ENCODE results near the gene HOXD10. TPM values are rescaled to one million over a fixed set of nuclear protein-coding genes. Genes with fewer than 3 reads are reported as not detected.

HOXD10 gene
- total RNA-seq (2012; rRNA removed), result 0.22 and 0.25 TPM in 2 replicates

- Histone ChIP-seq H3K9ac (ENCODE audit: low read depth, low read length) (no peak within 1 kb of the TSS), H3K9me3 (replicated peaks; ENCODE audit: low read length) (peaks cover 5% of the 10 kb centered on the region), H3K27me3 (ENCODE audit: control insufficient read depth, insufficient read depth, low read length) (peaks cover 98% of the 10 kb centered on the region), H3K4me2 (ENCODE audit: low read length) (peak within 1 kb of the TSS; percentile 53), H3K36me3 (ENCODE audit: insufficient read depth, low read length) (no peaks in the 10 kb centered on the region), H3K4me1 (ENCODE audit: control insufficient read depth, insufficient read depth, low read length) (no peaks in the 10 kb centered on the region), H3K4me3 (ENCODE audit: low read length) (peak within 1 kb of the TSS; percentile 40)
Measured at GRCh38 chr2:176115883-176116813, at the start of gene HOXD10. TSS of gene HOXD10 (plus strand) at chr2:176116778. CDS start at chr2:176116834, 56 bp downstream.

- Histone ChIP-seq H3K4me3 (ENCODE audit: low read length) (peak overlapping the region; percentile 63), H3K27me3 (ENCODE audit: control insufficient read depth, insufficient read depth, low read length) (peaks cover 95% of the 10 kb centered on the region), H3K4me2 (ENCODE audit: low read length) (peak overlapping the region; percentile 78), H3K9me3 (replicated peaks; ENCODE audit: low read length) (peaks cover 3% of the 10 kb centered on the region), H3K36me3 (ENCODE audit: insufficient read depth, low read length) (no peaks in the 10 kb centered on the region), H3K4me1 (ENCODE audit: control insufficient read depth, insufficient read depth, low read length) (peaks cover 18% of the 10 kb centered on the region), H3K9ac (ENCODE audit: low read depth, low read length) (no peak overlapping the region)
Measured at GRCh38 chr2:176067589-176068418, 48.8 kb upstream of the HOXD10 start.

GRCh38 chr2:176068419-176068832 is 48.2 kb upstream of the HOXD10 start:
- peaks cover 95% of the 10 kb centered on the region for H3K27me3 ChIP-seq (ENCODE audit: control insufficient read depth, insufficient read depth, low read length)

GRCh38 chr2:176071330-176072291 is 45.0 kb upstream of the HOXD10 start:
- H3K27me3 ChIP-seq (ENCODE audit: control insufficient read depth, insufficient read depth, low read length), result peaks cover 99% of the 10 kb centered on the region
- H3K36me3 ChIP-seq (ENCODE audit: insufficient read depth, low read length), result no peaks in the 10 kb centered on the region
- no peak overlapping the region for H3K4me3 ChIP-seq (ENCODE audit: low read length)
- no peak overlapping the region for H3K4me2 ChIP-seq (ENCODE audit: low read length)
- no peak overlapping the region for H3K9ac ChIP-seq (ENCODE audit: low read depth, low read length)
- H3K9me3 ChIP-seq (replicated peaks; ENCODE audit: low read length), result peaks cover 3% of the 10 kb centered on the region
- H3K4me1 ChIP-seq (ENCODE audit: control insufficient read depth, insufficient read depth, low read length), result peaks cover 18% of the 10 kb centered on the region

More at GRCh38 chr2:176068419-176068832, 48.2 kb upstream of the HOXD10 start:
- H3K36me3 ChIP-seq (ENCODE audit: insufficient read depth, low read length), result no peaks in the 10 kb centered on the region
- H3K4me1 ChIP-seq (ENCODE audit: control insufficient read depth, insufficient read depth, low read length), result peaks cover 18% of the 10 kb centered on the region
- H3K4me2 ChIP-seq (ENCODE audit: low read length), result peak overlapping the region; percentile 56
- H3K9ac ChIP-seq (ENCODE audit: low read depth, low read length), result no peak overlapping the region
- H3K9me3 ChIP-seq (replicated peaks; ENCODE audit: low read length), result peaks cover 3% of the 10 kb centered on the region
- no peak overlapping the region for H3K4me3 ChIP-seq (ENCODE audit: low read length)

GRCh38 chr2:176072292-176072669 is 44.3 kb upstream of the HOXD10 start:
- Histone ChIP-seq H3K4me1 (ENCODE audit: control insufficient read depth, insufficient read depth, low read length) (peaks cover 14% of the 10 kb centered on the region), H3K27me3 (ENCODE audit: control insufficient read depth, insufficient read depth, low read length) (peaks cover 99% of the 10 kb centered on the region), H3K4me2 (ENCODE audit: low read length) (no peak overlapping the region), H3K36me3 (ENCODE audit: insufficient read depth, low read length) (no peaks in the 10 kb centered on the region), H3K9ac (ENCODE audit: low read depth, low read length) (no peak overlapping the region), H3K9me3 (replicated peaks; ENCODE audit: low read length) (peaks cover 3% of the 10 kb centered on the region), H3K4me3 (ENCODE audit: low read length) (no peak overlapping the region)

GRCh38 chr2:176072951-176073904 is 43.4 kb upstream of the HOXD10 start:
- Histone ChIP-seq H3K9me3 (replicated peaks; ENCODE audit: low read length) (peaks cover under 1% of the 10 kb centered on the region), H3K4me3 (ENCODE audit: low read length) (no peak overlapping the region), H3K4me1 (ENCODE audit: control insufficient read depth, insufficient read depth, low read length) (peaks cover 5% of the 10 kb centered on the region), H3K4me2 (ENCODE audit: low read length) (no peak overlapping the region), H3K36me3 (ENCODE audit: insufficient read depth, low read length) (no peaks in the 10 kb centered on the region), H3K27me3 (ENCODE audit: control insufficient read depth, insufficient read depth, low read length) (peaks cover 99% of the 10 kb centered on the region), H3K9ac (ENCODE audit: low read depth, low read length) (no peak overlapping the region)

- no peak overlapping the region for H3K4me3 ChIP-seq (ENCODE audit: low read length)
- H3K4me1 ChIP-seq (ENCODE audit: control insufficient read depth, insufficient read depth, low read length), result peaks cover 7% of the 10 kb centered on the region
- H3K9me3 ChIP-seq (replicated peaks; ENCODE audit: low read length), result no peaks in the 10 kb centered on the region
- no peak overlapping the region for H3K4me2 ChIP-seq (ENCODE audit: low read length)
- H3K9ac ChIP-seq (ENCODE audit: low read depth, low read length), result no peak overlapping the region
- peaks cover 99% of the 10 kb centered on the region for H3K27me3 ChIP-seq (ENCODE audit: control insufficient read depth, insufficient read depth, low read length)
- no peaks in the 10 kb centered on the region for H3K36me3 ChIP-seq (ENCODE audit: insufficient read depth, low read length)
Measured at GRCh38 chr2:176074919-176075425, 41.6 kb upstream of the HOXD10 start.

GRCh38 chr2:176075481-176075880 is 41.1 kb upstream of the HOXD10 start:
- H3K4me3 ChIP-seq (ENCODE audit: low read length), result no peak overlapping the region

GRCh38 chr2:176076063-176076462 is 40.5 kb upstream of the HOXD10 start:
- no peak overlapping the region for H3K4me3 ChIP-seq (ENCODE audit: low read length)
- no peaks in the 10 kb centered on the region for H3K36me3 ChIP-seq (ENCODE audit: insufficient read depth, low read length)
- peaks cover 3% of the 10 kb centered on the region for H3K9me3 ChIP-seq (replicated peaks; ENCODE audit: low read length)
- peaks cover 13% of the 10 kb centered on the region for H3K4me1 ChIP-seq (ENCODE audit: control insufficient read depth, insufficient read depth, low read length)
- H3K27me3 ChIP-seq (ENCODE audit: control insufficient read depth, insufficient read depth, low read length), result peaks cover 96% of the 10 kb centered on the region
- H3K9ac ChIP-seq (ENCODE audit: low read depth, low read length), result no peak overlapping the region
- no peak overlapping the region for H3K4me2 ChIP-seq (ENCODE audit: low read length)

More at GRCh38 chr2:176075481-176075880, 41.1 kb upstream of the HOXD10 start:
- H3K36me3 ChIP-seq (ENCODE audit: insufficient read depth, low read length), result no peaks in the 10 kb centered on the region
- H3K4me2 ChIP-seq (ENCODE audit: low read length), result no peak overlapping the region
- no peak overlapping the region for H3K9ac ChIP-seq (ENCODE audit: low read depth, low read length)
- H3K4me1 ChIP-seq (ENCODE audit: control insufficient read depth, insufficient read depth, low read length), result peaks cover 10% of the 10 kb centered on the region
- no peaks in the 10 kb centered on the region for H3K9me3 ChIP-seq (replicated peaks; ENCODE audit: low read length)
- H3K27me3 ChIP-seq (ENCODE audit: control insufficient read depth, insufficient read depth, low read length), result peaks cover 96% of the 10 kb centered on the region

- H3K4me1 ChIP-seq (ENCODE audit: control insufficient read depth, insufficient read depth, low read length), result peaks cover 13% of the 10 kb centered on the region
- no peak overlapping the region for H3K4me2 ChIP-seq (ENCODE audit: low read length)
- no peaks in the 10 kb centered on the region for H3K36me3 ChIP-seq (ENCODE audit: insufficient read depth, low read length)
- H3K9me3 ChIP-seq (replicated peaks; ENCODE audit: low read length), result peaks cover 7% of the 10 kb centered on the region
- H3K4me3 ChIP-seq (ENCODE audit: low read length), result no peak overlapping the region
- peaks cover 96% of the 10 kb centered on the region for H3K27me3 ChIP-seq (ENCODE audit: control insufficient read depth, insufficient read depth, low read length)
- no peak overlapping the region for H3K9ac ChIP-seq (ENCODE audit: low read depth, low read length)
Measured at GRCh38 chr2:176076796-176077195, 39.8 kb upstream of the HOXD10 start.

All from skeletal muscle satellite cell (primary cell).